NCI-H345 treated with DMSO at 0.1 percent for 48 hours (cell line): ENCODE data around the gene CHN1.

Source experiments
- DNase-seq: peaks from one replicate; lab custom pipeline; 2025; ENCODE audit not compliant: unreplicated experiment; lab: John Stamatoyannopoulos, UW

CHN1 gene

GRCh38 chr2:174974131-174974530, 31.1 kb downstream of the CHN1 start:
- no peak for DNase-seq

GRCh38 chr2:174972924-174973323, 32.3 kb downstream of the CHN1 start:
- no peak for DNase-seq

- DNase-seq, result peak; percentile 14
Measured at GRCh38 chr2:174971868-174972781, 33.1 kb downstream of the CHN1 start.

- no peak for DNase-seq
Measured at GRCh38 chr2:174970092-174970491, 35.1 kb downstream of the CHN1 start.

- no peak for DNase-seq
Measured at GRCh38 chr2:174969091-174969734, 36.0 kb downstream of the CHN1 start.

- no peak for DNase-seq
Measured at GRCh38 chr2:174967691-174968260, 37.4 kb downstream of the CHN1 start.

- no peak for DNase-seq
Measured at GRCh38 chr2:174967086-174967485, 38.1 kb downstream of the CHN1 start.

GRCh38 chr2:174965992-174966744, 39.0 kb downstream of the CHN1 start:
- peak; percentile 1 for DNase-seq

- no peak for DNase-seq
Measured at GRCh38 chr2:174965551-174965950, 39.6 kb downstream of the CHN1 start.

- no peak for DNase-seq
Measured at GRCh38 chr2:174964404-174964803, 40.8 kb downstream of the CHN1 start.

- no peak for DNase-seq
Measured at GRCh38 chr2:174963437-174964400, 41.5 kb downstream of the CHN1 start.

GRCh38 chr2:174959787-174960186, 45.4 kb downstream of the CHN1 start:
- no peak for DNase-seq

- DNase-seq, result no peak
Measured at GRCh38 chr2:174957050-174957449, 48.1 kb downstream of the CHN1 start.

GRCh38 chr2:174952607-174953006, 52.6 kb downstream of the CHN1 start:
- DNase-seq, result no peak

- no peak for DNase-seq
Measured at GRCh38 chr2:174951745-174952144, 53.4 kb downstream of the CHN1 start.

- DNase-seq, result no peak
Measured at GRCh38 chr2:174949988-174950687, 55.0 kb downstream of the CHN1 start.

- no peak for DNase-seq
Measured at GRCh38 chr2:174945601-174946260, 59.5 kb downstream of the CHN1 start.

- DNase-seq, result no peak
Measured at GRCh38 chr2:174939046-174939445, 66.1 kb downstream of the CHN1 start.

GRCh38 chr2:174931724-174932123, 73.5 kb downstream of the CHN1 start:
- DNase-seq, result no peak
